Left colon (tissue), 2 donors: Measurements from ENCODE around the gene TMEM229B. TPM values are rescaled to one million over a fixed set of nuclear protein-coding genes. Genes with fewer than 3 reads are reported as not detected.
A peak's percentile ranks its signal among the peaks of the same experiment; 100 is the strongest.

Experiments
- ATAC-seq: fragments of 200-7000 bp; cut with Tn5 transposase; one replicate; pipeline ENCODE4 v1.9.1; 2020; ENCODE audit warnings: mild to moderate bottlenecking, moderate library complexity
- DNase-seq, 2 donors: peaks; one replicate each; pipeline ENCODE4 v3.0.0-alpha.2; 2020
- intact Hi-C, 2 donors: fragments of 100-400 bp; cut with DNase I in 1 of 2; cut with micrococcal nuclease in 1 of 2; formaldehyde crosslinking; loops; one replicate each; pipeline versions ENCODE4 v1.11.2 to v1.14.0; 2022; cut with DNase I, micrococcal nuclease
- total RNA-seq, 2 donors: library from RNA; stranded (reverse); fragmentation: NEBNext Ultra II Directional; extraction: Animal tissue kit (Norgen Biotek cat#: 25700); gene quantifications; one replicate each; pipeline ENCODE4 v1.2.1, GENCODE V29; 2021
- donor health status: DM: no; HTN: no; CAD: no.
- donor health status: DM: yes; HTN: yes; CAD: no.

The TMEM229B gene
- total RNA-seq, 2 donors from 2014 or later: 5.0 to 10.3 TPM

DNA sequence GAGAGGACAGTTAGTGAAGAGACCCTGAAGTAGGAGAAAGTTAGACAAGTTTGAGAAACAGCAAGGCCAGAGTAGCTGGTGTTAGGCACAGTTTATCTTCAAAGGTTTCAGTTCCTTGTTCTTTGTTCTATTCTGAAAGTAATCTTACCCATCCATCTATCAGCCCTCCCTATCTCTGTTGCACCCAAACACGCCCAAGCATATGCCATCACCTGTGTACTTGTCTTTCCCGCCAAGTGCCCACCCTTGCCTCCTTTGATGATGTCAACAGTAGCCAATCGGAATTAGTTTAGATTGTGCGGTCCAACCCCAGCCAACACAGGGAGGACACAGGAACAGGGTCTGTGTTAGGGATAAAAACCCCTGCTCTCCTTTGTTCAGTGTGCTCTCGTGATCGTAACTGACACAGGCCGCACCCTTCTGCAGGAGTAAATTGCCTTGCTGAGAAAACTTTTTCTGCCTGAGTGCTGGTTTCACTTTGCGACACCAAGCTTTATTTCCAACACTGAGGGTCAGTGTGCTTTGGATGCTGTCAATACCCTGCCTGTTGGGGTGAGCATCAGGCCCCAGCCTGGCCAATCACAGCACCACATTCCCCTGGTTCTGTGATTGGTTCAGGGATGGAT is 4.7 kb upstream of the TMEM229B start:
- no peak for DNase-seq
- ATAC-seq: no peak
- intact Hi-C loops: no loop called here

DNA sequence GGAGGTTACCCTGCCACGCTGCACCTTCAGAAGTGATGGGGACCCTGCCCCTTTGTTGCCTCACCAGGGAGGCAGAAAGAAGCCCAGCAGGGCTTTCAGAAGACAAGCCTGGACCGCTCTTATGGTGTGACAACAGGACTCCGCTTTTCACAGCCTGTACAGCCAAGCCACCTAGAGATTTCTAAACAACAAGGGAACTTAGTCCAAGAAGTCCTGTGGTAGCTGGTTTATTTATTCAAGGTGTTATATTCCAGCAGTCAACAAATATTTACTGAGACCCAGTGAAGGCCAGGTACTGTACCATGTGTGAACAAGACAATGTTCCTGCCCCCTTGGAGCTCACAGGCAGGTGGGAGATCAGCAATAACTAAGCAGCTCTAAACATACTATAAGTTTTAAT is 4.0 kb upstream of the TMEM229B start:
- intact Hi-C loops: no loop called here
- ATAC-seq: no peak

DNA sequence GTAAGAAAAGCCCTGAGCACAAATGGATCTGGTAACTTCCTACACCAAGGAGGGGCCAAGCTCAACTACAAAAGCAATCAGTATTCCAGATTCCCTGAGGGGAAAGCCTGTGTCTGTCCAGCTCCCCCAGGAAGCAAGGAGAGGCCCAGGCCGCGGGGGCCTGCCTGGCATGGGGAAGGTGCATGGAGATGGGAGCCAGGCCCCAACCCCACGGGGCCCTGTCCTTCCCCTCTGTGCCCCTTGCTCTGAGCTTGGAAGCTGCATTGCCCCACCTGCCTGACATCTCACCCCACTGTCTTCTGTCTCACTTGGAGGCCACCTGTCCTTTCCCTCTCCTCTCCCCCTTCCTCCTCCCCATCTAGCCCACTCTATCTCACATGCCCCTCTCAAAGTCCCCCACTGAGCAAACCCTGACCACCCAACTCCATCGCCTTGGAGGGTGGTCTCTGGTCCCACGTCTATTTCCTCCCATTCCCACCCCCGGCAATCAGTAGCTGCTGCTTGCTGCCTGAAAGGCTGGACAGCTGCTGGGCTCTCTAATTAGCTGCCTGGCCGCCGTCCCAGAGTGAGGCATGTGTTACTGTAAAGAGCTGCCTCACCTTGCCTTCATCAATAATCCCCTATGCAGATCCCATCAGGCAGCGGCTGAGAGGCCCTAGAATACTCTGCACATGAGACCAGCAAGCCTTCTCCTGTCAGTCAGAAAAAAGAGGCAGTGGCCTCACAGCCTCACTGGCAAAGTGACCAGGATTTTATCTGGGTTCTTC is 3.4 kb upstream of the TMEM229B start:
- intact Hi-C loops: no loop called here
- ATAC-seq (no peak), DNase-seq (no peak)

More for the DNA sequence above, 4.0 kb upstream of the TMEM229B start:
- DNase-seq: no peak

DNA sequence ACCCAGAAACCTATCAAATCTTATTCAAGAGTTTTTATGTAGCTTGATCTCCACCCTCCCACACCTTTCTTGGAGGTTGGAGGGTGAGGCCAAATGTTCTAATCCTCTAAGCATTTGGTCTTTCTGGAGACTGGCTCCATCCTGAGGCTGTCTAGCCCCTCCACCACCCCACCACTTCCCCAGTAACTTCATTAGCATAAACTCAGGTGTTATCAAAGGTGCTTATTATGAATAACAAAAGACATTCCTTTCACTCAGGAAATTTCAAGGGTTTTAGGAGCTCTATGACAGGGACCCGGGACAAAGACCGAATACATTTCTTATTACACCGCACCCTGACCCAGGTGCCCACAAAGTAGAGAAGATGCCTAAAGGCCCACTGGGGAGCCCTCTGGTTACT is 2.8 kb upstream of the TMEM229B start:
- intact Hi-C loops: no loop called here
- DNase-seq (no peak), ATAC-seq (no peak)

- ATAC-seq (no peak), DNase-seq (no peak)
- intact Hi-C loops: no loop called here
These were observed 1.7 kb upstream of the TMEM229B start for GRCh38 chr14:67490196-67490595.

GRCh38 chr14:67487332-67487731 is 1.2 kb downstream of the TMEM229B start:
- DNase-seq (no peak), ATAC-seq (no peak)
- intact Hi-C loops: no loop called here

GRCh38 chr14:67486890-67487289 is 1.6 kb downstream of the TMEM229B start:
- DNase-seq: no peak
- intact Hi-C loops: no loop called here
- ATAC-seq: no peak

- DNase-seq: no peak
- intact Hi-C loops: no loop called here
- ATAC-seq: no peak
These were observed 2.9 kb downstream of the TMEM229B start for GRCh38 chr14:67485501-67486095.

DNA sequence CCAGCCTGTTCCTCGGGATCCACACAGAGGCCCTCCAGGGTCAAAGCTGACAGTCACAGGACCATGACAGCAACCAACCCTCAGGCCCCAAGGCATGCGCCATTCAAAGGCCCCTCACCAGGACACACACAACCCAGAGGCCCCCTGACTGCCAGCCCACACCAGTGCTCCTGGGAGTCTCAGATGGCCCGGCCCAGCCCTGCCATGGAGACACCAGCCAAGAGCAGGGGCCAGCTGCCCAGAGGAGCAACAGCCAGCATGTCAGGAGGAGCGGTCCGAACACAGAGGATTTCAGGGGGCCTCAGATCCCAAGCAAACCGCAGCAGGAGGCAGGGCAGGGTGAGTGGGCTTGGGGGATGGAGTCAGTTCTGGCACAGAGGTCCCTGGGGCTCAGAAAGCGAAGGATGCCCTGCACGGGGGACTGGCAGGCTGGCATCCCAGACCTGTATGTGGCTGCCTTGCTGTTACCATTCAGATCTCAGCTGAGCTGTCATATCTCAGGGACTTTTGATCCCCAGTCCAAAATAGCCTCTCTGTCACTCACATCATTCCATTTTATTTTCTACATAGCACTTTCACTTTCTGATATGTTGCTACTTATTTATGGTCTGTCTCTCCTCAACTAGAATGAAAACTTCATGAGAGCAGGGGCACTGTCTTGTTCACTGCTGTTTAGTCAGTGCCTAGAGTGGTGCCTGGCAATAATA is 4.8 kb downstream of the TMEM229B start:
- no peak for DNase-seq
- ATAC-seq: peak; percentile 27
- intact Hi-C loops: no loop called here

- DNase-seq (no peak), ATAC-seq (no peak)
- intact Hi-C loops: no loop called here
These were observed 6.0 kb downstream of the TMEM229B start for GRCh38 chr14:67482231-67483164.

GRCh38 chr14:67480011-67480410 is 8.5 kb downstream of the TMEM229B start:
- ATAC-seq (peak; percentile 17), DNase-seq (no peak)
- intact Hi-C loops: no loop called here

DNA sequence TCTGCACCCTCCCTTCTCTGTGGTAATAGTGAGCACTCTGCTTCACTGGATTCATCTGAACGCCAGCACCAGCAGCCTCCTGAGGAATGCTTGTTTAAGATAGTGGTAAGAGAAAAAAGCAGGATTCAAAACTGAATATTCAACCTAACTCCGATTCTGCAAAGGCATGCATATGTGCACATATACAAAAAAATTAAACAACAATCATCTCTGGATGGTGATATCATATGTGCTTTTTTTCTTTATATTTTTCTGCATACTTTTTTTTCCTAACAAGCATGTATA is 9.8 kb downstream of the TMEM229B start:
- ATAC-seq (no peak), DNase-seq (no peak)
- intact Hi-C loops: no loop called here

DNA sequence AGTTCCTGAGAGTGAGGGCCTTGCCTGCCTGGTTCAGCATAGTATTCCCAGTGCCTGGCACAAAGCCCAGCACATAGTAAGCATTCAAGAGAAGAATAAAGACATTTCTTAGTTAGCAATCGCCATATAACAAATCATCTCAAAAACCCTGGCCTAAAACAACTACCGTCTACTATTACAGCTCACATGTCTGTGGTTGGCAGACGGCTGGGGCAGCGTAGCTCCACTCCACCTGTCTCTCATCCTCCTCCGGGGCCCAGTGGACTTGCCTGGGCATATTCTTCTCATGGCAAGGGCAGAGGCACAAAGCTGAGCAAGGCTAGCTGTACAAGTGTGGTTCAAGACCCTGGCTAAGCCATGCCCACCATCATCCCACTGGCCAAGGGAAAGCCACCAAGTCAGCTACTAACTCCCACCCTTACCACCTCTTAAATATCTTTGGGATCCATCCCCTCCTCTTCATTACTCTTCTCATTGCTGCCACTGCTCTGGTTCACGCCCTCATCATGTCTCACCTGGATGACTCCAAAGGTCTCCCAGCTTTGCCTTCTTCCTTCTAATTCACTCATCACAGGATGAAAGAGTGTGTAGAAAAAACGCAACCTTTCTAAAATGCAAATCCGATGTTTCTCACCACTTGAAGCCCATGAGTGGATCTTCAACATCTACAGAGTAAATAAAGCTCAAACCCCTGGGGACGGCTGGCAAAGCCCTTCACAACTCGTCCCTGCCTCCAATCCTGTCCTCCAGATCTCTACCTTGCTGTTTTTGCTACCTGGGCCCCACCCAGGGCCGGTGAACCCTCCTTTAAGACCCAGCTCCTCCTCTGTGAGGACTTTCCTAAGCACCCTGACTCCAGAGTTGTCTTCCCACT is 10.4 kb downstream of the TMEM229B start:
- ATAC-seq (peak; percentile 82), DNase-seq (no peak)
- intact Hi-C loops: no loop called here

GRCh38 chr14:67474366-67474765 is 14.2 kb downstream of the TMEM229B start:
- no peak for DNase-seq

GRCh38 chr14:67473290-67474082 is 15.0 kb downstream of the TMEM229B start:
- ATAC-seq (no peak), DNase-seq (no peak)
- intact Hi-C loops: no loop called here

More at GRCh38 chr14:67474366-67474765, 14.2 kb downstream of the TMEM229B start:
- ATAC-seq: no peak
- intact Hi-C loops: no loop called here

DNA sequence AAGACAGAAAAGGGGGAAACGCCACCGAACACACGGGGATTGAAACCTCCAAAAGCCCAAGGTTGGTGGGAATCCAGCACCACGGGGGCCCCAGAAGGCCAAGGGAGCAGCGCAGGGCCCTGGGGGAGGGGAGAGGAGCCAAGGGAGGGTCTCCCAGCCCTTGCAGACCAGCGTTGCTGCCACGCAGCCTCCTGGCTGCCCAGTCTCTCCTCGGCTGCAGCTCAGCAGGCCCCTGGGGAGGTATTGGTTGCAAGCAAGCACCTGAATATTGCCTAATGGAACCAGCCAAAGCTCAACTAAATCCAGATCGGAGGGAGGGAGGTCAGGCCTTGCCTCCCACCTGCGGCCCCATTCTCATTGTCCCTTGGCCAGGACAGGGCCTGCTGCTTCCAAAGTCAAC is 15.8 kb downstream of the TMEM229B start:
- intact Hi-C loops: no loop called here
- no peak for DNase-seq
- no peak for ATAC-seq

DNA sequence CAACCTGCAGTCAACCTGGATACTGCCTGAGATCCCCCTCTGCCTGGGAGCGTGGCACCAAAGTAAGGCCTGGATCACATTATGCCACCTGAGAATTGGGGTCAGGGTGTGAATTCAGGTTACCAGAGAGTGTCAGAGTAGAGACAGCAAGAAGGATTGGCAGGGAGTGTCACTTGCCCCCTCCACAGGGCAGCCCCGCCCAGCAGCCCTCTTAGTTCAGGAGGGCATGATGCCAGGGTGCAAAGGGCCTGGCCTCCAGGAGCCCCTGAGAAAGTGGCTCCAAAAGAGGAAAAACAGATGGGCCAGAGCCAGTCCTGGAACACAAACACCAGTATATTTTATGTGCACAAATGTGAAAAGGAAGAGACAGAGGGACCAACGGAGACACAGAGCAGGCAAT is 18.6 kb downstream of the TMEM229B start:
- DNase-seq (peak in 1 of 2 donors; percentile 33), ATAC-seq (peak; percentile 32)
- intact Hi-C loops: no loop called here
